Smooth muscle cell (in vitro differentiated cells): ENCODE measurements around the gene NFAT5. TPM values are rescaled to one million over a fixed set of nuclear protein-coding genes. Genes with fewer than 3 reads are reported as not detected.

Experiments used
- DNase-seq: peaks from one replicate; lab custom pipeline; 2025; ENCODE audit not compliant: unreplicated experiment; lab: John Stamatoyannopoulos, UW
- H2AFZ ChIP-seq: fragments of 200-600 bp; sonication (generic); 2 replicates; pipeline ENCODE4 v1.6.0; 2016; ENCODE audit warnings: antibody characterized with exemption, low read depth, mild to moderate bottlenecking
- H3F3A ChIP-seq: fragments of 200-600 bp; sonication (generic); 2 replicates; pipeline ENCODE4 v1.6.0; 2017; ENCODE audit warnings: antibody characterized with exemption, low read depth
- H3K27ac ChIP-seq: fragments of 200-600 bp; sonication (generic); 2 replicates; pipeline ENCODE4 v1.5.1; 2016; ENCODE audit warnings: low read depth, mild to moderate bottlenecking
- H3K27me3 ChIP-seq: fragments of 200-600 bp; sonication (generic); 2 replicates; pipeline ENCODE4 v1.6.1; 2016; ENCODE audit warnings: low read depth, mild to moderate bottlenecking
- H3K36me3 ChIP-seq: fragments of 200-600 bp; sonication (generic); 2 replicates; pipeline ENCODE4 v1.5.1; 2016; ENCODE audit warnings: low read depth
- H3K4me1 ChIP-seq: fragments of 200-600 bp; sonication (generic); 2 replicates; pipeline ENCODE4 v1.5.1; 2016; ENCODE audit warnings: low read depth
- H3K4me2 ChIP-seq: fragments of 200-600 bp; sonication (generic); 2 replicates; pipeline ENCODE4 v1.6.0; 2016; ENCODE audit warnings: mild to moderate bottlenecking
- H3K4me3 ChIP-seq: fragments of 200-600 bp; sonication (generic); 2 replicates; pipeline ENCODE4 v1.5.1; 2016; ENCODE audit warnings: mild to moderate bottlenecking
- H3K79me2 ChIP-seq: fragments of 200-600 bp; sonication (generic); 2 replicates; pipeline ENCODE4 v1.6.0; 2016; ENCODE audit warnings: low read depth, mild to moderate bottlenecking
- H3K9ac ChIP-seq: fragments of 200-600 bp; sonication (generic); 2 replicates; pipeline ENCODE4 v1.6.0; 2016; ENCODE audit warnings: low read depth
- H3K9me3 ChIP-seq: fragments of 200-600 bp; sonication (generic); replicated peaks from 2 replicates; pipeline ENCODE4 v1.5.1; 2016; ENCODE audit warnings: low read depth
- H4K20me1 ChIP-seq: fragments of 200-600 bp; sonication (generic); 2 replicates; pipeline ENCODE4 v1.6.0; 2016; ENCODE audit warnings: low read depth
- WGBS: methylation state at CpG from one replicate; pipeline ENCODE4 v1.1.7; 2016; ENCODE audit warnings: low lambda C conversion rate; 5-methylcytosine and 5-hydroxymethylcytosine counted together
- polyA plus RNA-seq: library from polyadenylated mRNA; unstranded; fragments of >200 nt; fragmentation: Nextera tagmentation; extraction: Ambion mirVana; gene quantifications from 2 replicates; pipeline ENCODE4 v1.2.1, GENCODE V29; 2016
- total RNA-seq: library from RNA; depleted of rRNA; stranded (reverse); fragments of >200 nt; gene quantifications from 2 replicates; pipeline ENCODE4 v1.2.3, GENCODE V29; 2014
- TF ChIP-seq, protein P1 (sequence below): fragments of 200-600 bp; sonication (generic); IDR thresholded peaks from 2 replicates; pipeline ENCODE4 v1.5.1; 2017; ENCODE audit warnings: borderline replicate concordance, mild to moderate bottlenecking, antibody characterized with exemption; ENCODE audit not compliant: insufficient read depth, poor library complexity, severe bottlenecking

NFAT5 gene
- total and polyA plus RNA-seq, 2 experiments from 2014 or later = 4.2 to 44.3 TPM

DNA sequence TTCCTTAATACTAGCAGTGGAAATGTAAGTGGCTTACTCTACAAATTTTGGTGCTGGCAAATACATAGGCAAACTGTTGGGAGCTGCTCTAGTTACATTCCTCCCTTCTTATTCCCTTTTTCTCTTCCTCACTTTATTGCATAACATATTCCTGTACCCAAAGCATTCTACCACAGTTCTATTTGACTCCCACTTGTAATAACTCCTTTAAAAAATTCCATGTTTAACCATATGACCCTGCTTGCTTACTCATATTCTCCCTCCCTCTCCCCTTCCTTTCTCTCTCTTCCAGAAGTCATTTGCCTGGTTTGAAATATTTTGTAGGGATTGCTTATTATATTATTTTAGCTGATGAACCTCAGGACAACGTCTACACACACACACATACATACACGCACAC lies 137.9 kb downstream of the NFAT5 start:
- H3K4me3 ChIP-seq = no peak overlapping the region
- WGBS = 93% methylated on average over 2 of the region's 2 CpGs
- no peak overlapping the region for H3K4me2 ChIP-seq
- H3K9ac ChIP-seq = no peak overlapping the region
- no peak for DNase-seq
- peaks cover 32% of the 10 kb centered on the region for H3K79me2 ChIP-seq
- no peaks in the 10 kb centered on the region for H3K4me1 ChIP-seq
- no peak overlapping the region for H2AFZ ChIP-seq
- H4K20me1 ChIP-seq = peaks cover 31% of the 10 kb centered on the region
- peaks cover 2% of the 10 kb centered on the region for H3F3A ChIP-seq
- H3K27ac ChIP-seq = peak overlapping the region; percentile 16
- H3K9me3 ChIP-seq = no peaks in the 10 kb centered on the region
- H3K36me3 ChIP-seq = no peaks in the 10 kb centered on the region
- H3K27me3 ChIP-seq = no peaks in the 10 kb centered on the region
- TF ChIP-seq, protein P1, sequence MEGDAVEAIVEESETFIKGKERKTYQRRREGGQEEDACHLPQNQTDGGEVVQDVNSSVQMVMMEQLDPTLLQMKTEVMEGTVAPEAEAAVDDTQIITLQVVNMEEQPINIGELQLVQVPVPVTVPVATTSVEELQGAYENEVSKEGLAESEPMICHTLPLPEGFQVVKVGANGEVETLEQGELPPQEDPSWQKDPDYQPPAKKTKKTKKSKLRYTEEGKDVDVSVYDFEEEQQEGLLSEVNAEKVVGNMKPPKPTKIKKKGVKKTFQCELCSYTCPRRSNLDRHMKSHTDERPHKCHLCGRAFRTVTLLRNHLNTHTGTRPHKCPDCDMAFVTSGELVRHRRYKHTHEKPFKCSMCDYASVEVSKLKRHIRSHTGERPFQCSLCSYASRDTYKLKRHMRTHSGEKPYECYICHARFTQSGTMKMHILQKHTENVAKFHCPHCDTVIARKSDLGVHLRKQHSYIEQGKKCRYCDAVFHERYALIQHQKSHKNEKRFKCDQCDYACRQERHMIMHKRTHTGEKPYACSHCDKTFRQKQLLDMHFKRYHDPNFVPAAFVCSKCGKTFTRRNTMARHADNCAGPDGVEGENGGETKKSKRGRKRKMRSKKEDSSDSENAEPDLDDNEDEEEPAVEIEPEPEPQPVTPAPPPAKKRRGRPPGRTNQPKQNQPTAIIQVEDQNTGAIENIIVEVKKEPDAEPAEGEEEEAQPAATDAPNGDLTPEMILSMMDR = no peak

DNA sequence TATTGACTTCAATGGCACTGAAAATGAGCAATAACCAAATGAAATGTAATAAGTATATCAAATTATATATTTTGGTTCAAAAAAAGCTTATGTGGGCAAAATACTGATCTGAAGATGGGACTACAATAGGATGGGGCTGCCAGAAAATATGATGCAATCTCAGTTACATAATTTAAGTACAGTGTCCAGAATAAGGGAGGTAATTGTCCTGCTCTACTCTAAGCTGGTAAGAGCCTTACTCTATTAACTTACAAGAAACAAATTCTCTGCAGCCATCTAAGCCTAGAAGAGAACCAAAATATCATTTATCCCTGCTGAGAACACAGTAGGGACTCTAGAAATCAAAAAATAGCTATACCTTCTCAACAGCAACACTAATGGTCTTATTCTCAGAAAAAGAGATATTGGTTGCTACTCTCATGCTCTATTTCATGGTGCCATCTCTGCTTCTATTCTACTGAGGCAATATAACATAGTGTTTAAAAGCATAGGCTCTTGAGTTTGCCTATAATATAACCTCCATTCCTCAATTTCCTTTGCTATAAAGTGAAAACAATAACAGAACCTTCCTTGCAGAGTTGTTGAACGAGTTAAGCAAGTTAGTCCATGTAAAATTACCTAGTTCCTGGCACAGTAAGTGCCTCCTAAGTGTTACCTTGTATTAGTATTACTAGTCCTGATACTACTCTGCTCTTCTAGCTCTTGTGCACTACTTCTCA lies 140.6 kb downstream of the NFAT5 start:
- peaks cover 14% of the 10 kb centered on the region for H3F3A ChIP-seq
- H2AFZ ChIP-seq = no peak overlapping the region
- peaks cover 26% of the 10 kb centered on the region for H4K20me1 ChIP-seq
- no peaks in the 10 kb centered on the region for H3K36me3 ChIP-seq
- no peak overlapping the region for H3K9ac ChIP-seq
- H3K4me3 ChIP-seq = no peak overlapping the region
- H3K4me2 ChIP-seq = no peak overlapping the region
- TF ChIP-seq, protein P1 = no peak
- peaks cover 9% of the 10 kb centered on the region for H3K79me2 ChIP-seq
- H3K27ac ChIP-seq = peak overlapping the region; percentile 29
- 75% methylated on average over 1 of the region's 1 CpG for WGBS
- H3K4me1 ChIP-seq = no peaks in the 10 kb centered on the region
- H3K27me3 ChIP-seq = no peaks in the 10 kb centered on the region
- no peak for DNase-seq
- no peaks in the 10 kb centered on the region for H3K9me3 ChIP-seq

DNA sequence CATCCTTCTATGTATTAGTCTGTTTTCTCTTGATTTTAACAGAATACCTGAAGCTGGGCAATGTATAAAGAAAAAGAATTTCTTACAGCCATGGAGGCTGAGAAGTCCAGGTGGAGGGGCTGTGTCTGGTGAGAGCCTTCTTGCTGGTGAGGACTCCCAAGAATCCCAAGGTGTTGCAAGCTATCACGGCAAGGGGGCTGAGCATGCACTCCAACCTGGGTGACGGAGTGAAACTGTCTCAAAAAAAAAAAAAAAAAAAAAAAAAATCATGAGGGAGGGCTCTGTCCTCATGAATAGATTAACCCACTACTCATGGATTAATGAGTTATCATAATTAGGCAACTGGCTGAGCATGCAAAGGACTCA lies 141.2 kb downstream of the NFAT5 start:
- H3K9ac ChIP-seq = no peak overlapping the region
- no peaks in the 10 kb centered on the region for H3K27me3 ChIP-seq
- TF ChIP-seq, protein P1 = no peak
- H4K20me1 ChIP-seq = peaks cover 20% of the 10 kb centered on the region
- H3K4me3 ChIP-seq = no peak overlapping the region
- DNase-seq = no peak
- no peaks in the 10 kb centered on the region for H3K4me1 ChIP-seq
- peaks cover 9% of the 10 kb centered on the region for H3K79me2 ChIP-seq
- H3F3A ChIP-seq = peaks cover 15% of the 10 kb centered on the region
- no peak overlapping the region for H3K4me2 ChIP-seq
- H3K9me3 ChIP-seq = no peaks in the 10 kb centered on the region
- H3K36me3 ChIP-seq = no peaks in the 10 kb centered on the region
- H3K27ac ChIP-seq = peak overlapping the region; percentile 29
- 72% methylated on average over 2 of the region's 2 CpGs for WGBS
- no peak overlapping the region for H2AFZ ChIP-seq
